ENCODE data around the gene WDR55. TPM values are rescaled to one million over a fixed set of nuclear protein-coding genes. Genes with fewer than 3 reads are reported as not detected.
A peak's percentile ranks its signal among the peaks of the same experiment; 100 is the strongest.

WDR55 gene
- total and polyA plus RNA-seq, 2 of the 13 experiments (the other 11 are each of a cell fraction or from before 2014, with no cell fraction given) = 17.7 to 18.2 TPM

- no peak for TF ChIP-seq ZNF101 (CRISPR knock-in tag; IDR thresholded peaks at IDR 0.05; ENCODE audit: borderline replicate concordance, low read depth)
- no peak for TF ChIP-seq EHMT2 (IDR thresholded peaks at IDR 0.05; ENCODE audit: borderline replicate concordance, low read depth, low read length)
- peak; percentile 86 for TF ChIP-seq RFX3 (CRISPR knock-in tag; IDR thresholded peaks at IDR 0.05)
- TF ChIP-seq JUN (CRISPR knock-in tag; IDR thresholded peaks at IDR 0.05) = no peak
- TF ChIP-seq MAX (IDR thresholded peaks at IDR 0.05) = peak; percentile 24; the same call in 1 of the 2 replicates
- peak; percentile 99 for TF ChIP-seq GATAD1 (CRISPR knock-in tag; IDR thresholded peaks at IDR 0.05)
- TF ChIP-seq ZNF781 (CRISPR knock-in tag; IDR thresholded peaks at IDR 0.05; ENCODE audit: borderline replicate concordance, not compliant biosample characterization) = no peak
- peak; percentile 96 for TF ChIP-seq YY1 (IDR thresholded peaks at IDR 0.05; ENCODE audit: insufficient read depth, insufficient replicate concordance, low read depth, low read length)
- TF ChIP-seq ZKSCAN8 (CRISPR knock-in tag; IDR thresholded peaks at IDR 0.05; ENCODE audit: borderline replicate concordance) = 0 out of 2 replicates have a peak, but pooled peaks have one; percentile 19
- TF ChIP-seq DRAP1 (CRISPR knock-in tag; IDR thresholded peaks at IDR 0.05) = peak; percentile 87
- TF ChIP-seq TRAFD1 (CRISPR knock-in tag; IDR thresholded peaks at IDR 0.05; ENCODE audit: borderline replicate concordance) = no peak
- peak; percentile 72 to 84 for TF ChIP-seq POLR2A (IDR thresholded peaks at IDR 0.05; ENCODE audit: insufficient read depth in 1 of 2, low read depth in 2 of 2, low read length in 2 of 2)
- peak; percentile 73; the same call in 1 of the 2 replicates for TF ChIP-seq ZNF580 (CRISPR knock-in tag; IDR thresholded peaks at IDR 0.05; ENCODE audit: borderline replicate concordance, low read depth)
- TF ChIP-seq CEBPG (CRISPR knock-in tag; IDR thresholded peaks at IDR 0.05) = peak; percentile 77
- TF ChIP-seq ZNF770 (CRISPR knock-in tag; IDR thresholded peaks at IDR 0.05) = no peak
- TF ChIP-seq ZNF441 (CRISPR knock-in tag; IDR thresholded peaks at IDR 0.05; ENCODE audit: borderline replicate concordance) = no peak
- peak; percentile 68 for TF ChIP-seq BORCS8-MEF2B (CRISPR knock-in tag; IDR thresholded peaks at IDR 0.05)
- TF ChIP-seq PRPF4 (IDR thresholded peaks at IDR 0.05; ENCODE audit: low read depth, low read length, poor library complexity, severe bottlenecking) = no peak
- no peak for TF ChIP-seq ZNF740 (CRISPR knock-in tag; IDR thresholded peaks at IDR 0.05)
- 0 out of 2 replicates have a peak, but pooled peaks have one; percentile 17 for TF ChIP-seq FOXJ3 (CRISPR knock-in tag; IDR thresholded peaks at IDR 0.05; ENCODE audit: borderline replicate concordance)
- TF ChIP-seq ZNF792 (CRISPR knock-in tag; IDR thresholded peaks at IDR 0.05) = peak; percentile 62; the same call in 1 of the 2 replicates
- TF ChIP-seq NFIC (IDR thresholded peaks at IDR 0.05; ENCODE audit: low read length) = peak; percentile 47; the same call in 1 of the 2 replicates
- TF ChIP-seq ZSCAN12 (CRISPR knock-in tag; IDR thresholded peaks at IDR 0.05) = no peak
- TF ChIP-seq MIER3 (CRISPR knock-in tag; IDR thresholded peaks at IDR 0.05; ENCODE audit: borderline replicate concordance) = peak; percentile 71; the same call in 1 of the 2 replicates
These were observed 35.8 kb downstream of the WDR55 start, which contains the start of gene ZMAT2 (continued) for GRCh38 chr5:140700177-140701144.

Data from HepG2 (cell line).